ENCODE results near the gene CXCL16. TPM values are rescaled to one million over a fixed set of nuclear protein-coding genes. Genes with fewer than 3 reads are reported as not detected.

The CXCL16 gene
- total and polyA plus RNA-seq, 2 experiments from 2014 or later = 1.6 to 4.1 TPM

- peak; percentile 21 for DNase-seq
- in situ Hi-C loops (cut with MboI) = loop anchor here (10.0 kb wide), 1 partner anchor 184 kb away; the partner anchor contains the start of gene C17orf107
- peak overlapping the region; percentile 78 for H3K9ac ChIP-seq
- H3K27me3 ChIP-seq (replicated peaks; ENCODE audit: insufficient read depth) = no peaks in the 10 kb centered on the region
- H3K79me2 ChIP-seq (ENCODE audit: insufficient read depth) = no peaks in the 10 kb centered on the region
- H2AFZ ChIP-seq = peak overlapping the region; percentile 86
- 14 to 29% methylated on average over 21 to 57 of the region's 57 CpGs for WGBS, 2 experiments (ENCODE audit: low coverage in 1 of 2, low lambda C conversion rate in 2 of 2, missing lambda C conversion rate in 2 of 2)
- H3K4me3 ChIP-seq = peak overlapping the region; percentile 80
- no peaks in the 10 kb centered on the region for H3F3A ChIP-seq (ENCODE audit: insufficient read depth)
- no peaks in the 10 kb centered on the region for H4K20me1 ChIP-seq (ENCODE audit: insufficient read depth)
- H3K27ac ChIP-seq = peak overlapping the region; percentile 29; the same call in 1 of the 2 replicates
- TF ChIP-seq EZH2 (IDR thresholded peaks at IDR 0.05; ENCODE audit: insufficient read depth, poor library complexity, severe bottlenecking) (no peak), EZH2phosphoT487 (IDR thresholded peaks at IDR 0.05; ENCODE audit: insufficient read depth, low read depth) (no peak)
- peak overlapping the region; percentile 69 for H3K4me2 ChIP-seq (ENCODE audit: unreplicated experiment)
- no peaks in the 10 kb centered on the region for H3K4me1 ChIP-seq (ENCODE audit: insufficient read depth)
- no peaks in the 10 kb centered on the region for H3K9me3 ChIP-seq (ENCODE audit: low read depth)
- no peaks in the 10 kb centered on the region for H3K9me2 ChIP-seq (ENCODE audit: insufficient read depth)
- H3K36me3 ChIP-seq (ENCODE audit: low read depth) = no peaks in the 10 kb centered on the region
Observed at GRCh38 chr17:4710693-4711634, 28.8 kb downstream of the CXCL16 start.

GRCh38 chr17:4709794-4710692 lies 29.7 kb downstream of the CXCL16 start, which contains the start of gene ARRB2:
Gene ARRB2, plus strand, starts transcription at chr17:4710632. Its CDS starts 90 bp downstream, at chr17:4710722.
- peak; percentile 98 for DNase-seq
- WGBS, 2 experiments (ENCODE audit: low coverage in 1 of 2, low lambda C conversion rate in 2 of 2, missing lambda C conversion rate in 2 of 2) = 0% methylated on average over 22 to 60 of the region's 67 CpGs
- Histone ChIP-seq H3K36me3 (ENCODE audit: low read depth) (no peaks in the 10 kb centered on the region), H3K4me1 (ENCODE audit: insufficient read depth) (no peaks in the 10 kb centered on the region), H2AFZ (peak within 1 kb of the TSS; percentile 86), H3K79me2 (ENCODE audit: insufficient read depth) (no peaks in the 10 kb centered on the region), H3F3A (ENCODE audit: insufficient read depth) (no peaks in the 10 kb centered on the region), H3K9me2 (ENCODE audit: insufficient read depth) (no peaks in the 10 kb centered on the region), H3K4me2 (ENCODE audit: unreplicated experiment) (peak within 1 kb of the TSS; percentile 69), H3K27me3 (replicated peaks; ENCODE audit: insufficient read depth) (no peaks in the 10 kb centered on the region), H3K9me3 (ENCODE audit: low read depth) (no peaks in the 10 kb centered on the region), H3K9ac (peak within 1 kb of the TSS; percentile 78), H3K4me3 (peak within 1 kb of the TSS; percentile 80), H4K20me1 (ENCODE audit: insufficient read depth) (no peaks in the 10 kb centered on the region), H3K27ac (peak within 1 kb of the TSS; percentile 46)
- no peak for TF ChIP-seq EZH2phosphoT487 (IDR thresholded peaks at IDR 0.05; ENCODE audit: insufficient read depth, low read depth)
- TF ChIP-seq EZH2 (IDR thresholded peaks at IDR 0.05; ENCODE audit: insufficient read depth, poor library complexity, severe bottlenecking) = no peak
- in situ Hi-C loops (cut with MboI) = loop anchor here (10.0 kb wide), 1 partner anchor 185 kb away; the partner anchor contains the start of gene C17orf107

GRCh38 chr17:4708436-4708835 lies 31.3 kb downstream of the CXCL16 start:
- no peaks in the 10 kb centered on the region for H3K9me2 ChIP-seq (ENCODE audit: insufficient read depth)
- 71 to 72% methylated on average over 8 of the region's 8 CpGs for WGBS, 2 experiments (ENCODE audit: low coverage in 1 of 2, low lambda C conversion rate in 2 of 2, missing lambda C conversion rate in 2 of 2)

GRCh38 chr17:4706121-4706520 lies 33.6 kb downstream of the CXCL16 start:
- in situ Hi-C loops (cut with MboI) = no loop called here

More at GRCh38 chr17:4708436-4708835, 31.3 kb downstream of the CXCL16 start:
- Histone ChIP-seq H2AFZ (no peak overlapping the region), H3K79me2 (ENCODE audit: insufficient read depth) (peaks cover 10% of the 10 kb centered on the region), H3K9ac (no peak overlapping the region), H3K4me3 (no peak overlapping the region), H3K4me1 (ENCODE audit: insufficient read depth) (no peaks in the 10 kb centered on the region), H3K36me3 (ENCODE audit: low read depth) (no peaks in the 10 kb centered on the region), H3K9me3 (ENCODE audit: low read depth) (no peaks in the 10 kb centered on the region), H3F3A (ENCODE audit: insufficient read depth) (no peaks in the 10 kb centered on the region), H3K27me3 (replicated peaks; ENCODE audit: insufficient read depth) (no peaks in the 10 kb centered on the region), H3K27ac (no peak overlapping the region), H4K20me1 (ENCODE audit: insufficient read depth) (no peaks in the 10 kb centered on the region), H3K4me2 (ENCODE audit: unreplicated experiment) (no peak overlapping the region)
- no peak for DNase-seq
- in situ Hi-C loops (cut with MboI) = no loop called here
- TF ChIP-seq EZH2 (IDR thresholded peaks at IDR 0.05; ENCODE audit: insufficient read depth, poor library complexity, severe bottlenecking) (no peak), EZH2phosphoT487 (IDR thresholded peaks at IDR 0.05; ENCODE audit: insufficient read depth, low read depth) (no peak)

More at GRCh38 chr17:4706121-4706520, 33.6 kb downstream of the CXCL16 start:
- Histone ChIP-seq H3K79me2 (ENCODE audit: insufficient read depth) (peaks cover 33% of the 10 kb centered on the region), H2AFZ (no peak overlapping the region), H3K27ac (no peak overlapping the region), H3F3A (ENCODE audit: insufficient read depth) (no peaks in the 10 kb centered on the region; the same call in 1 of the 2 replicates), H3K9ac (no peak overlapping the region), H3K9me3 (ENCODE audit: low read depth) (no peaks in the 10 kb centered on the region), H4K20me1 (ENCODE audit: insufficient read depth) (no peaks in the 10 kb centered on the region), H3K36me3 (ENCODE audit: low read depth) (no peaks in the 10 kb centered on the region), H3K4me1 (ENCODE audit: insufficient read depth) (0 out of 2 replicates have a peak, but pooled peaks cover 5% of the 10 kb centered on the region), H3K27me3 (replicated peaks; ENCODE audit: insufficient read depth) (no peaks in the 10 kb centered on the region), H3K4me3 (no peak overlapping the region), H3K4me2 (ENCODE audit: unreplicated experiment) (no peak overlapping the region), H3K9me2 (ENCODE audit: insufficient read depth) (no peaks in the 10 kb centered on the region)
- DNase-seq = peak; percentile 14
- TF ChIP-seq EZH2phosphoT487 (IDR thresholded peaks at IDR 0.05; ENCODE audit: insufficient read depth, low read depth) (no peak), EZH2 (IDR thresholded peaks at IDR 0.05; ENCODE audit: insufficient read depth, poor library complexity, severe bottlenecking) (no peak)
- 76 to 78% methylated on average over 7 of the region's 7 CpGs for WGBS, 2 experiments (ENCODE audit: low coverage in 1 of 2, low lambda C conversion rate in 2 of 2, missing lambda C conversion rate in 2 of 2)
